Endothelial cell of umbilical vein (primary cell): ENCODE data around the gene POSTN. TPM values are rescaled to one million over a fixed set of nuclear protein-coding genes. Genes with fewer than 3 reads are reported as not detected.

Experiments used
- BruUV-seq: library from RNA; stranded (reverse); fragments of 400-500 nt; replicated peaks from 2 replicates; lab custom pipeline; 2021; lab: Mats Ljungman, UMichigan
- CTCF ChIA-PET: fragments of 300-600, 350-600 bp; sonication (Branson Sonifier 250); formaldehyde crosslinking; loops from one replicate; lab custom pipeline; 2021; ENCODE audit warnings: antibody characterized with exemption, inconsistent platforms; lab: Charles Lee
- POLR2A ChIA-PET: fragments of 300-600, 350-600 bp; sonication (Branson Sonifier 250); formaldehyde crosslinking; loops from one replicate; lab custom pipeline; 2021; ENCODE audit warnings: antibody characterized with exemption, inconsistent platforms; lab: Charles Lee
- DNase-seq: peaks from one replicate; pipeline ENCODE4 v3.0.0-alpha.2; 2011; ENCODE audit warnings: low read depth, low spot score
- FAIRE-seq: peaks from 2 replicates; lab custom pipeline; 2011; peaks lifted over from hg19 to GRCh38; lab: Jason Lieb, UNC
- H2AFZ ChIP-seq: 2 replicates; pipeline ENCODE4 v1.6.0; 2012; ENCODE audit warnings: low read depth, low read length, control low read depth, inconsistent platforms
- H3K27ac ChIP-seq: 2 replicates; pipeline ENCODE4 v1.5.1; 2011; ENCODE audit warnings: low read depth, mild to moderate bottlenecking, control low read depth, low read length, moderate library complexity; ENCODE audit not compliant: insufficient read depth
- H3K27me3 ChIP-seq, 2 experiments: 2 replicates each; pipeline versions ENCODE4 v1.6.0 to v1.6.1; 2011; ENCODE audit warnings: low read length in 2 of 2, mixed read lengths in 1 of 2; ENCODE audit not compliant: control insufficient read depth in 2 of 2, insufficient read depth in 2 of 2
- H3K36me3 ChIP-seq, 2 experiments: 2 replicates in 1 of 2; 3 replicates in 1 of 2; pipeline ENCODE4 v1.5.1; 2011; ENCODE audit warnings: low read length in 2 of 2, mild to moderate bottlenecking in 1 of 2, moderate library complexity in 1 of 2; ENCODE audit not compliant: control insufficient read depth in 2 of 2, insufficient read depth in 2 of 2; ENCODE audit errors: extremely low read depth in 1 of 2
- H3K4me1 ChIP-seq: 3 replicates; pipeline ENCODE4 v1.5.1; 2011; ENCODE audit warnings: mild to moderate bottlenecking, low read length; ENCODE audit not compliant: control insufficient read depth, insufficient read depth; ENCODE audit errors: extremely low read depth
- H3K4me2 ChIP-seq: 2 replicates; pipeline ENCODE4 v1.6.1; 2011; ENCODE audit warnings: low read length, control low read depth, mixed read lengths; ENCODE audit not compliant: insufficient read depth
- H3K4me3 ChIP-seq, 3 experiments: fragments of 200-600 bp in 1 of 3; sonication (generic), shearing (Covaris generic) in 1 of 3; replicated peaks in 1 of 3; 2 replicates each; pipeline ENCODE4 v1.5.1; 2011 to 2016; ENCODE audit warnings: control low read depth in 3 of 3, low read length in 3 of 3, mild to moderate bottlenecking in 2 of 3, inconsistent platforms in 1 of 3, low read depth in 1 of 3, moderate library complexity in 1 of 3; ENCODE audit not compliant: insufficient read depth in 1 of 3
- H3K79me2 ChIP-seq: 2 replicates; pipeline ENCODE4 v1.6.0; 2012; ENCODE audit warnings: low read length, inconsistent platforms; ENCODE audit not compliant: control insufficient read depth, insufficient read depth
- H3K9ac ChIP-seq: replicated peaks from 2 replicates; pipeline ENCODE3; 2011; ENCODE audit warnings: low read length, control low read depth; ENCODE audit not compliant: insufficient read depth; ENCODE audit errors: extremely low read depth
- H3K9me1 ChIP-seq: replicated peaks from 3 replicates; pipeline ENCODE4 v1.6.0; 2011; ENCODE audit warnings: mild to moderate bottlenecking, low read length; ENCODE audit not compliant: control insufficient read depth, insufficient read depth; ENCODE audit errors: extremely low read depth
- H3K9me3 ChIP-seq: replicated peaks from 2 replicates; pipeline ENCODE4 v1.5.1; 2012; ENCODE audit warnings: low read length, inconsistent platforms; ENCODE audit not compliant: control insufficient read depth, insufficient read depth
- H4K20me1 ChIP-seq: replicated peaks from 2 replicates; pipeline ENCODE3; 2011; ENCODE audit warnings: mild to moderate bottlenecking, low read length; ENCODE audit not compliant: control insufficient read depth, insufficient read depth; ENCODE audit errors: extremely low read depth
- GATA2 ChIP-seq: IDR thresholded peaks from 2 replicates; pipeline ENCODE4 v1.7.0; 2011; ENCODE audit warnings: low read depth, mild to moderate bottlenecking, moderate library complexity, mixed read lengths, low read length; ENCODE audit not compliant: insufficient read length, insufficient read depth
- MYC ChIP-seq: IDR thresholded peaks from one replicate; pipeline ENCODE4 v1.6.1; 2011; ENCODE audit warnings: mild to moderate bottlenecking, low read depth, low read length
- POLR2AphosphoS5 ChIP-seq: IDR thresholded peaks from 2 replicates; pipeline ENCODE4 v1.6.1; 2012; ENCODE audit warnings: low read depth, mild to moderate bottlenecking, control low read depth, low read length, moderate library complexity; ENCODE audit not compliant: insufficient read depth
- dilution Hi-C: fragments of 300-500 bp; cut with MboI; formaldehyde crosslinking; loops from one replicate; pipeline ENCODE4 v1.15.0; 2019; ENCODE audit warnings: low sequenced_read_pairs; ENCODE audit not compliant: extremely low pct_ligation_motif_present
- intact Hi-C: fragments of 100-400 bp; cut with micrococcal nuclease; formaldehyde crosslinking; loops from one replicate; pipeline ENCODE4 v1.10.0; 2022
- polyA plus RNA-seq, 4 experiments: library from polyadenylated mRNA; depleted of rRNA in 3 of 4; stranded (reverse) in 3 of 4; unstranded in 1 of 4; fragments of >200 nt; gene quantifications; 2 replicates each; pipeline versions ENCODE4 v1.2.1 to v1.2.3, GENCODE V29; 2011 to 2012; ENCODE audit warnings: missing spikeins in 1 of 4
- total RNA-seq: library from RNA; stranded (reverse); gene quantifications from 2 replicates; pipeline ENCODE4 v1.2.3, GENCODE V29; 2021
- TF ChIP-seq, protein P1 (sequence below), 2 donors: IDR thresholded peaks; 1 replicate in 1 of 2; 2 replicates in 1 of 2; pipeline ENCODE4 v1.5.1; 2011; ENCODE audit warnings: low read length in 2 of 2, mild to moderate bottlenecking in 2 of 2, moderate library complexity in 2 of 2, control low read depth in 1 of 2, inconsistent platforms in 1 of 2, low read depth in 1 of 2; ENCODE audit not compliant: insufficient read depth in 1 of 2; ENCODE audit errors: extremely low read depth in 1 of 2

Gene POSTN
- total and polyA plus RNA-seq, 2 donors (not counting 3 experiments of a cell fraction or from before 2014, with no cell fraction given), result 0.29 to 0.41 TPM

DNA sequence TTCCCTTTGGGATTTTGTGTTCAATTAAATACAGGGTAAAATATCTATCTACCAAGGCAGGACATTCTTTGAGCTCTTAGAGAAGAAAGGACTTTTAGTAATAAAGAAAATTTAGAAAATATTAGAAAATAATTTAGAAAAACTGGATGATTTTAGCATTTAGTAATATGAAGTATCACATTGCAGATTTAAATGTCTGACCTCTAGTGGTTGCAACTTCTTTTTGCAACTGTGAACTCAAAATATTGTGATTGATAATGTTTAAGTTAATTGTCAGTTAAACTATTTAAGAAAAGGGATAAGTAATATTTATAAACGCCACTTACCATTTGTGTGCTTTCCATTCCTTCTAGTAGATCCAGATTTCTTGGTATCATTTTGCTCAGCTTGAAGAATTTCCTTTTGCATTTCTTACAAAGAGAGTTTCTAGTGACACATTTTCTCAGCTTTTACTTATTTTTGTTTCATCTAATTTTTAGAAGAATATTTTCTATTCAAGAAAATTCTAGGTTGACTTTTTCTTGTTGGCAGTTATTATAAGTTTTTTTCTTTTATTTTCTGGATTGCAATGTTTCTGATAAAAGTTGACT lies 10.3 kb upstream of the POSTN start:
- DNase-seq (peak; percentile 24), FAIRE-seq (no peak)
- no peak overlapping the region for H3K4me3 ChIP-seq
- no peak overlapping the region for H2AFZ ChIP-seq
- no peaks in the 10 kb centered on the region for H4K20me1 ChIP-seq
- TF ChIP-seq POLR2AphosphoS5 (no peak), MYC (no peak)
- TF ChIP-seq, protein P1, sequence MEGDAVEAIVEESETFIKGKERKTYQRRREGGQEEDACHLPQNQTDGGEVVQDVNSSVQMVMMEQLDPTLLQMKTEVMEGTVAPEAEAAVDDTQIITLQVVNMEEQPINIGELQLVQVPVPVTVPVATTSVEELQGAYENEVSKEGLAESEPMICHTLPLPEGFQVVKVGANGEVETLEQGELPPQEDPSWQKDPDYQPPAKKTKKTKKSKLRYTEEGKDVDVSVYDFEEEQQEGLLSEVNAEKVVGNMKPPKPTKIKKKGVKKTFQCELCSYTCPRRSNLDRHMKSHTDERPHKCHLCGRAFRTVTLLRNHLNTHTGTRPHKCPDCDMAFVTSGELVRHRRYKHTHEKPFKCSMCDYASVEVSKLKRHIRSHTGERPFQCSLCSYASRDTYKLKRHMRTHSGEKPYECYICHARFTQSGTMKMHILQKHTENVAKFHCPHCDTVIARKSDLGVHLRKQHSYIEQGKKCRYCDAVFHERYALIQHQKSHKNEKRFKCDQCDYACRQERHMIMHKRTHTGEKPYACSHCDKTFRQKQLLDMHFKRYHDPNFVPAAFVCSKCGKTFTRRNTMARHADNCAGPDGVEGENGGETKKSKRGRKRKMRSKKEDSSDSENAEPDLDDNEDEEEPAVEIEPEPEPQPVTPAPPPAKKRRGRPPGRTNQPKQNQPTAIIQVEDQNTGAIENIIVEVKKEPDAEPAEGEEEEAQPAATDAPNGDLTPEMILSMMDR (IDR thresholded peaks at IDR 0.05; ENCODE audit: extremely low read depth in 1 of 2, insufficient read depth in 1 of 2, low read depth in 1 of 2, low read length in 2 of 2), result peak; percentile 23 to 29
- no peaks in the 10 kb centered on the region for H3K9me3 ChIP-seq
- intact Hi-C loops (no loop called here), dilution Hi-C loops (no loop called here)
- H3K9ac ChIP-seq, result no peak overlapping the region
- peaks cover 0 to 4% of the 10 kb centered on the region in 2 experiments for H3K27me3 ChIP-seq
- BruUV-seq, result no TSS peak
- no peak overlapping the region for H3K4me2 ChIP-seq
- no peaks in the 10 kb centered on the region for H3K4me1 ChIP-seq
- no peaks in the 10 kb centered on the region for H3K36me3 ChIP-seq
- H3K27ac ChIP-seq, result no peak overlapping the region
- H3K9me1 ChIP-seq, result no peaks in the 10 kb centered on the region
- ChIA-PET CTCF (interaction anchor here (0.6 to 1.5 kb wide), 2 partner anchors 8 to 481 kb away, joined by 3 to 7 read pairs; no protein-coding TSS in a partner anchor), POLR2A (no interaction called here)
- no peaks in the 10 kb centered on the region for H3K79me2 ChIP-seq

DNA sequence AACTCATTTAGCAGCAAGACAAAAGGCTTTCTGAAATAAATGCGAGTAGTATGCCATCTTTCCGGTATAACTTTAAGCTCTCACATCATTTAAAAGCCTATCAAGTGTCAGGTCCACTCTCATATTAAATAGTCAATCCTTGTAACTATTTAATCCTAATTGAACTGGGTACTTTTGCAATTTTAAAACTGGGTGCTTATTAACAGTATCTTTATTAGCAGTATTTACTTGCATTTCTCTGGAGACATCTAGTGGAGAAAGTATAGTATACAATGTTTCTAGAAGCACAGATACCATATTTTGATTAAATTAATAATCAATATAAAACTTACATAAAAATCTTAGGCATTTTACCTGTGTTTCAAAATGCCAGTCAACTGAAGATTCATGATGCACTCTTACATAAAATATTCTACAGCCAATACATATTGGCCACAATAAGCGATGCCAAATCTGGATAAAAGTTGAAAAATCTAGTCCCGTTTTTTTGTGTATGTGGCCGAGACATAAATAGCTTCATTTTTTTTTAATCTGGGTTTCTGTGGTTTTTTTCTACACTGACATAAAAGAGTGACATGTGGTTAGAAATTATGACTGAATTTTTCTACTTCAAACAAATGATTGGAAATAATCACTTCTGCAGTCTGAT lies 4.3 kb upstream of the POSTN start:
- no peaks in the 10 kb centered on the region for H3K36me3 ChIP-seq
- FAIRE-seq (no peak), DNase-seq (peak; percentile 55)
- no peak overlapping the region for H3K4me3 ChIP-seq
- BruUV-seq, result no TSS peak
- no peaks in the 10 kb centered on the region for H3K79me2 ChIP-seq
- intact Hi-C loops, result loop anchor here (1.0 to 5.0 kb wide), 3 partner anchors 336 to 529 kb away; no protein-coding TSS in a partner anchor
- dilution Hi-C loops, result no loop called here
- no peak overlapping the region for H3K9ac ChIP-seq
- H3K9me3 ChIP-seq, result no peaks in the 10 kb centered on the region
- H3K4me1 ChIP-seq, result peaks cover 12% of the 10 kb centered on the region
- no peak overlapping the region for H3K27ac ChIP-seq
- POLR2A ChIA-PET, result no interaction called here
- CTCF ChIA-PET, result interaction anchor here (0.6 to 8.4 kb wide), 8 partner anchors 12 to 529 kb away, joined by 3 to 102 read pairs (median 3); partner anchors contain the start of gene CSNK1A1L
- H3K9me1 ChIP-seq, result no peaks in the 10 kb centered on the region
- H3K4me2 ChIP-seq, result no peak overlapping the region
- no peak overlapping the region for H2AFZ ChIP-seq
- H4K20me1 ChIP-seq, result no peaks in the 10 kb centered on the region
- peaks cover 0 to 4% of the 10 kb centered on the region in 2 experiments for H3K27me3 ChIP-seq
- TF ChIP-seq, protein P1 (IDR thresholded peaks at IDR 0.05; ENCODE audit: extremely low read depth in 1 of 2, insufficient read depth in 1 of 2, low read depth in 1 of 2, low read length in 2 of 2), result peak; percentile 18 to 24
- no peak for TF ChIP-seq GATA2
